ENCODE measurements around the gene ANO9. TPM values are rescaled to one million over a fixed set of nuclear protein-coding genes. Genes with fewer than 3 reads are reported as not detected.
"Not testable (repeated sequence)": the region's sequence is repeated elsewhere in the genome, so short reads cannot be mapped to it uniquely, and the experiment has no call there.

Gene ANO9
- total RNA-seq, 4 donors from 2014 or later: 0.59 to 8.2 (median 1.1) TPM

DNA sequence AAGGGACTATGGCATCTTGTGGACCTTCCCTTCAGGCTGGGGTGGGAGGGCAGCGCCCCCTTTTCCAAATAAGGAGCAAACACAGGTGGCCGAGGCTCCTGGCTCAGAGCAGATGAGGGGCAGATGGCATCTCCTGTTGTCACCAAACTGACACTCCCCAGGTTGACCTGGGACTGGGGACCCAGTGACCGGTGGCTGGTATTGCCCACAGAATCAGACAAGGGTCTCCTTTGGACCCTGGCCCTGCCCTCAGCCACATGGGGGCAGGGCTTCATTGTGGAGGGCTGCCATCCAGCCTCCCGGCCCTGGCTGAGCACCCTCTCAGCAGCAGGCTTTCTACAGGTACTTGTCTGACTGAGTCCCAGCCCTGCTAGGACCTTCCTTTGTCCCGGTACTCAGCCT is 26.2 kb downstream of the ANO9 start:
- peak overlapping the region; percentile 65 to 66 for H3K27ac ChIP-seq
- intact Hi-C loops (cut with DNase I; ENCODE audit: low total_unique reads): no loop called here

DNA sequence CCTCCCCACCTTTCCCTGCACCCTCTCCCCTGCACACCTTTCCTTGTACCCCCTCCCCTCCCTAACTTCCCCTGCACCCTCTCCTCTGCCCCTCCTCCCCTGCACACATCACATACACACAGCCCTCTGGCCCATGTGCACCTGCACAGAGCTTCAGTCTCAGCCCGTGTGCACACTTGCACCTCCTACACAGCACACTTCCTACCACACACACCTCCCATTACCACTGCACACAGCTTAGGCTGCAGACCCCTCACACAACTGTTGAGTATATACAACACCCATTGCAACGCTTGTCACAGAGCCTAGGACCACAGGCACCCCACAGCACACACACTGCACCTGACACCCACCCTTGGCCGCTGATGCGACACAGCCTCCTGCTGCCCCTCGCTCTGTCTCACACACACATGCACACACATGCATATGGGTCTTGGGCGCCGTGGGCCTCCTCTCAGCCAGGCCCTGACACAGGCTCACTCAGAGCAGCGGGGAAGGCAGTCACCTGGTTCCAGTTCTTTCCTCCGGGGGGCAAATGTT is 27.4 kb downstream of the ANO9 start:
- peaks cover 3 to 4% of the 10 kb centered on the region in 2 donors for H3K27me3 ChIP-seq
- H3K36me3 ChIP-seq: no peaks in the 10 kb centered on the region
- intact Hi-C loops (cut with DNase I; ENCODE audit: low total_unique reads): no loop called here
- no peak for TF ChIP-seq POLR2A (IDR thresholded peaks at IDR 0.05)
- TF ChIP-seq, protein P1, sequence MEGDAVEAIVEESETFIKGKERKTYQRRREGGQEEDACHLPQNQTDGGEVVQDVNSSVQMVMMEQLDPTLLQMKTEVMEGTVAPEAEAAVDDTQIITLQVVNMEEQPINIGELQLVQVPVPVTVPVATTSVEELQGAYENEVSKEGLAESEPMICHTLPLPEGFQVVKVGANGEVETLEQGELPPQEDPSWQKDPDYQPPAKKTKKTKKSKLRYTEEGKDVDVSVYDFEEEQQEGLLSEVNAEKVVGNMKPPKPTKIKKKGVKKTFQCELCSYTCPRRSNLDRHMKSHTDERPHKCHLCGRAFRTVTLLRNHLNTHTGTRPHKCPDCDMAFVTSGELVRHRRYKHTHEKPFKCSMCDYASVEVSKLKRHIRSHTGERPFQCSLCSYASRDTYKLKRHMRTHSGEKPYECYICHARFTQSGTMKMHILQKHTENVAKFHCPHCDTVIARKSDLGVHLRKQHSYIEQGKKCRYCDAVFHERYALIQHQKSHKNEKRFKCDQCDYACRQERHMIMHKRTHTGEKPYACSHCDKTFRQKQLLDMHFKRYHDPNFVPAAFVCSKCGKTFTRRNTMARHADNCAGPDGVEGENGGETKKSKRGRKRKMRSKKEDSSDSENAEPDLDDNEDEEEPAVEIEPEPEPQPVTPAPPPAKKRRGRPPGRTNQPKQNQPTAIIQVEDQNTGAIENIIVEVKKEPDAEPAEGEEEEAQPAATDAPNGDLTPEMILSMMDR (IDR thresholded peaks at IDR 0.05): no peak
- no peak overlapping the region for H3K27ac ChIP-seq
- peak overlapping the region in 1 of 2 donors; percentile 14 for H3K4me3 ChIP-seq
- H3K4me1 ChIP-seq: peaks cover 0 to 10% of the 10 kb centered on the region in 2 donors
- no peaks in the 10 kb centered on the region for H3K9me3 ChIP-seq
- DNase-seq: no peak

More for the DNA sequence above, 26.2 kb downstream of the ANO9 start:
- H3K9me3 ChIP-seq: no peaks in the 10 kb centered on the region
- TF ChIP-seq POLR2A (IDR thresholded peaks at IDR 0.05): no peak
- TF ChIP-seq, protein P1 (IDR thresholded peaks at IDR 0.05): no peak
- no peak for DNase-seq
- no peaks in the 10 kb centered on the region for H3K36me3 ChIP-seq
- peaks cover 0 to 10% of the 10 kb centered on the region in 2 donors for H3K4me1 ChIP-seq
- H3K4me3 ChIP-seq: no peak overlapping the region
- H3K27me3 ChIP-seq: peaks cover 3 to 4% of the 10 kb centered on the region in 2 donors

DNA sequence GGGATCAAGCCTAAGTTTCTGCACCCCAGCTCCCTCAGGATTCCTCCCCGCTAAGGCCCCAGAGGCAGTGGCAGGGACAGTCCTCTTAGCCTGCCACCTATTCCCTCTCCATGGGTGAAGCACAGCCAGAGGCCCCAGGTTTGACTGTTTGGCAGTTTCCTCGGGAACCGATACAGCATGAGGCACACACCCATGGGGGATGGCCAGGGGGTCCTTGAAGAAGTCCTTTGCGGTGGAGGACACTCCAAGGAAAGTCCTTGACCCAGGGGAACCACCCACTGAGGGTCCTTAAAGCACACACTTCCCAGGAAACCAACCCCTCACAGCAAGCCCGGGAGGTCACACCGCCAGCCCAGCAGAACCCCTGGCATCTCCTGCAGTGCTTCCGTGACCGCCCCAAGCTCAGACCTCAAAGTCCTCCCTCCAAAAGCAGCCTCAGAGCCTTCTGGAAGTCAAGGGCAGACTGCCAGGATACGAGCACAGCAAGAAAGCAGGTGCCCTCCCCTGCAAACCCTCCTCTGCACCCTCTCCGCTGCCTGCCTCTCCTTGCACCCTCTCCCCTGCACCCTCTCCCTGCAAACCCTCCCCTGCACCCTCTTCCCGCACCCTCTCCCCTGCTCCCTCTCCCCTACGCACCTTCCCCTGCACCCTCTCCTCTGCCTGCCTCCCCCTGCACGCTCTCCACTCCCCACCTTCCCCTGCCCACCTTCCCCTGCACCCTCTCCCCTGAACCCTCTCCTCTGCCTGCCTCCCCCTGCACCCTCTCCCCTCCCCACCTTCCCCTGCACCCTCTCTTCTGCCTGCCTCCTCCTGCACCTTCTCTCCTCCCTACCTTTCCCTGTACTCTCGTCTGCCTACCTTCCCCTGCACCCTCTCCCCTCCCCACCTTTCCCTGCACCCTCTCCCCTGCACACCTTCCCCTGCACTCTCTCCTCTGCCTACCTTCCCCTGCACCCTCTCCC is 28.4 kb downstream of the ANO9 start:
- Histone ChIP-seq H3K27me3 (peaks cover 3 to 4% of the 10 kb centered on the region in 2 donors), H3K27ac (no peak overlapping the region), H3K9me3 (no peaks in the 10 kb centered on the region), H3K36me3 (no peaks in the 10 kb centered on the region), H3K4me1 (peaks cover 0 to 10% of the 10 kb centered on the region in 2 donors), H3K4me3 (no peak overlapping the region)
- intact Hi-C loops (cut with DNase I; ENCODE audit: low total_unique reads): no loop called here
- no peak for DNase-seq
- no peak for TF ChIP-seq POLR2A (IDR thresholded peaks at IDR 0.05)
- TF ChIP-seq, protein P1 (IDR thresholded peaks at IDR 0.05): no peak

DNA sequence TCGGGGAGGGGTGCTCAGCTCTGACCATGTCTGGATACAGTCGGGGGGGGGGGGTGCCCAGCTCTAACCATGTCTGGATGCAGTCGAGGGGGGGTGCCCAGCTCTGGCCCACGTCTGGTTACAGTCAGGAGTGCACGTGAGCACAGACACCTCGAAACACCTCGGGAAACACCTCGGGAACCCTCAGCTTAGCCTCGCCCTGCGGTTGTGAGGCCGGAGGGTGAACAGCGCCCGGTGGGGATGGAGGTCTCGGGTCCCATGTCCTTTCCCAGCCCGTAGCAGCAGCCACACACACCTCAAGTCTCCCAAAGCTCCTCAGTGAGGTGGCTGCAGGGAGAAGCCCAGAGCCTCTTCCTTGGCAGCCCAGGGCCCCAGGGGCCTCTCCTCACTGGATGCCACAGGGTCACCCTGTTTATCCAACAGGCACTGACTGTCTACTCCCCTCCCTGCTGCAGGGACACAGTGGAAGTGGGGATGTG is 29.1 kb downstream of the ANO9 start:
- H3K36me3 ChIP-seq: no peaks in the 10 kb centered on the region
- no peak for TF ChIP-seq POLR2A (IDR thresholded peaks at IDR 0.05)
- TF ChIP-seq, protein P1 (IDR thresholded peaks at IDR 0.05): no peak
- H3K27ac ChIP-seq: no peak overlapping the region
- H3K9me3 ChIP-seq: no peaks in the 10 kb centered on the region
- no peak overlapping the region for H3K4me3 ChIP-seq
- DNase-seq: no peak
- peaks cover 1 to 3% of the 10 kb centered on the region in 2 donors for H3K27me3 ChIP-seq
- intact Hi-C loops (cut with DNase I; ENCODE audit: low total_unique reads): no loop called here
- H3K4me1 ChIP-seq: peaks cover 0 to 10% of the 10 kb centered on the region in 2 donors

DNA sequence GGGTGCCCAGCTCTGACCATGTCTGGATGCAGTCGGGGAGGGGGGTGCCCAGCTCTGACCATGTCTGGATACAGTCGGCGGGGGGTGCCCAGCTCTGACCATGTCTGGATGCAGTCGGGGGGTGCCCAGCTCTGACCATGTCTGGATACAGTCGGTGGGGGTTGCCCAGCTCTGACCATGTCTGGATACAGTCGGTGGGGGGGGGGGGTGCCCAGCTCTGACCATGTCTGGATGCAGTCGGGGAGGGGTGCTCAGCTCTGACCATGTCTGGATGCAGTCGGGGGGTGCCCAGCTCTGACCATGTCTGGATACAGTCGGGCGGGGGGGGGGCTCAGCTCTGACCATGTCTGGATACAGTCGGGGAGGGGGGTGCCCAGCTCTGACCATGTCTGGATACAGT is 30.3 kb downstream of the ANO9 start:
- H3K4me3 ChIP-seq; H3K9me3 ChIP-seq; intact Hi-C loops (cut with DNase I; ENCODE audit: low total_unique reads); H3K4me1 ChIP-seq; DNase-seq; H3K36me3 ChIP-seq; H3K27me3 ChIP-seq; H3K27ac ChIP-seq: not testable (repeated sequence)

DNA sequence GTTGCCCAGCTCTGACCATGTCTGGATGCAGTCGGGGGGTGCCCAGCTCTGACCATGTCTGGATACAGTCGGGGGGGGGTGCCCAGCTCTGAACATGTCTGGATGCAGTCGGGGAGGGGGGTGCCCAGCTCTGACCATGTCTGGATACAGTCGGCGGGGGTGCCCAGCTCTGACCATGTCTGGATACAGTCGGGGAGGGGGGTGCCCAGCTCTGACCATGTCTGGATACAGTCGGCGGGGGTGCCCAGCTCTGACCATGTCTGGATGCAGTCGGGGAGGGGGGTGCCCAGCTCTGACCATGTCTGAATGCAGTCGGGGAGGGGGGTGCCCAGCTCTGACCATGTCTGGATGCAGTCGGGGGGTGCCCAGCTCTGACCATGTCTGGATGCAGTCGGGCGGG is 31.1 kb downstream of the ANO9 start:
- DNase-seq; intact Hi-C loops (cut with DNase I; ENCODE audit: low total_unique reads); H3K4me3 ChIP-seq; H3K9me3 ChIP-seq; H3K36me3 ChIP-seq; H3K27ac ChIP-seq; H3K27me3 ChIP-seq; H3K4me1 ChIP-seq: not testable (repeated sequence)
